CD1c-positive myeloid dendritic cell (primary cell): ENCODE results near the gene ARHGAP10.
A peak's percentile ranks its signal among the peaks of the same experiment; 100 is the strongest.

Source experiments
- DNase-seq: peaks from one replicate; pipeline ENCODE4 v3.0.0-alpha.2; 2016; ENCODE audit errors: extremely low spot score

The ARHGAP10 gene

GRCh38 chr4:147768113-147768512 lies 36.2 kb downstream of the ARHGAP10 start:
- peak; percentile 85 for DNase-seq

DNA sequence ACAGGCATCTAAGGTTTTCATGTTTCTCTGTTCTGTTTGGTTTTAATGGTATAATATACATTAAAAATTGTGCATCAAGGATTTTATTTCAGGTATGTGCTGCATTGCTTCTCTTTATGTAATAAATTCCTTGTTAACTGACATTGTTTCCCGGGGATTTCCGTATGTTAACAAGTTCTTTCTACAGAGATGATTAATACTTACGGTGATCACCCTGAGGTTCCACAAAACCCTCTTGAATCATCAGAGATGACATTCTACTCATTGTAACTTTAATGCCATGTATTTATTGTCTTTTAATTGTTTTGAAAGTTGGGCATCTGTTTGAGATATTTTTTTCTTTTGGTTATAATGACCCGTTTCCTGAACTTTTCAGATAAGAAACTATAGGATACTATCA lies 37.5 kb downstream of the ARHGAP10 start:
- DNase-seq, result no peak

DNA sequence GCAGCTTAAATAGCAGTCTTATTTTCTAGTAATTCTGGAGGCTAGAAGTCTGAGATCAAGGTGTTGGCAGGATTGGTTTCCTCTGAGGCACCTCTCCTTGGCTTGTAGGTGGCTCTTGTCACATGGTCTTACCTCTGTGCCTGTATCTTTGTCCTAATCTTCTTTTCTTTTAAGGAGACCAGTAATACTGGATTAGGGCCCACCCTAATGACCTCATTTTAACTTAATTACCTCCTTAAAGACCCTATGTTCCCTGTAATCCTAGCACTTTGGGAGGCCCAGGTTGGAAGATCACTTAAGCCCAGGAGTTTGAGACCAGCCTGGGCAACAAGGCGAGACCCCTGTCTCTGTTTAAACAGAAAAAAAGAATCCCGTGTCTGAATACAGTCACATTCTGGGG lies 38.9 kb downstream of the ARHGAP10 start:
- no peak for DNase-seq

DNA sequence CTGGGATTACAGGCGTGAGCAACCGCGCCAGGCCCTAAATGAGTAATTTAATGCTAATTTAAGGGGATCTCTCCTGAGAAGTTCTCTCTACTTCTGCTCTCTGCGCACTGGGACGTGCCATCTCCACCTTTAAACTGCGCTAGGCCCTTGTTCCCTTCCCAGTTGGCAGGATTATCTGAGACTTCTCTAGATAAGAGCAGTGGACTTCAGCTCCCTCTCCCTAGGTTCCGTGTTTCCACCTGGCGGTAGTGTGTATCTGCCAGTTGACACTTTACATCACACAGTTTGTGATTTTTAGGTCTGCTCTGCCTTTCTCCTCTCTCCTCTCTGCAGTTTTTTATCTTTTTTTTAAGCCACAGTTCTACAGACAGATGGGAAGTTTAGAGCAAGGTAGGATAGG lies 40.2 kb downstream of the ARHGAP10 start:
- DNase-seq, result no peak

- DNase-seq, result no peak
These were observed 40.6 kb downstream of the ARHGAP10 start for GRCh38 chr4:147772459-147772969.

DNA sequence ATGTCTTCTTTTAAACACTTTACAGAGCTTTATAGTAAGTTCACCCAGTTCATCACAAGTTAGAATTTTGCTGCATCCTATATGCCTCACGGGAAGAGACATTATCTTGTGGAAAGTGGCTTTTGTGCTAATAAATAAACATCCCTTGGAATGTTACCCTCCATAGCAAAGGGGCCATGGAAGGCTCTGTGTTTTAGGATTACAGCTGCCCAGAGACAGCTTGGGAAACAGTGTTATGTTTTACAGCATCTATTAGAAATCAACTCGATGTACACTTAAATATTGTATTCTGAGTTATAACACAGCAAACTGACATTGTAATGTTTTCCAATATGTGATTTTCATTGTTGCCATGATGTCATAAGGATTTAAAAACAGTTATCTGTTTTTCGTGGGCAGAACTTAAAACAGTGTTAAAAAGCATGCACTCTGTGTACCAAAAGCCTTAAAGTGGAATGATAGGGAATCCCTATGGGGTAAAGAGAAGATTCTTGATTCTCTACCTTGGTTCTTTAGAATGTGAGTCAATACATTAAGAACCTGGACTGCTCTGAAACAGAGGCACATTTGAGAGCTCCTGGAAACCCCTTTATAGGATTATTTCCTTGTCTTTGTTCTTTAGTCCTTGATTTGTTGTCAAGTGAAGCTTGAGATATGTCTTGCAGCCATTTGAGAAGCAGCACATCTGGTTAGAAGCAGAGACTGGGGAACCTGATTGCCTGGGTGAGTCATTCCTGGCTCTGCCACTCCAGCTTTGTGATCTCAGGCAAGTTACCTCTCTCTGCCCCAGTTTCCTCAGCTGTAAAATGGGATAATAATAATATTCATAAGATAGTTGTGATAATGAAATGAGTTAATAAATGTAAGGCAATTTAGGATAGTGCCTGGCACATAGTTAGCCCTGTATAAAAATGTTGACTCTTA lies 41.6 kb downstream of the ARHGAP10 start:
- no peak for DNase-seq

- no peak for DNase-seq
These were observed 44.8 kb downstream of the ARHGAP10 start for GRCh38 chr4:147776716-147777115.

- no peak for DNase-seq
These were observed 45.7 kb downstream of the ARHGAP10 start for GRCh38 chr4:147777456-147778091.

GRCh38 chr4:147778942-147779341 lies 47.1 kb downstream of the ARHGAP10 start:
- no peak for DNase-seq

- DNase-seq, result peak; percentile 52
These were observed 47.6 kb downstream of the ARHGAP10 start for GRCh38 chr4:147779451-147779850.

DNA sequence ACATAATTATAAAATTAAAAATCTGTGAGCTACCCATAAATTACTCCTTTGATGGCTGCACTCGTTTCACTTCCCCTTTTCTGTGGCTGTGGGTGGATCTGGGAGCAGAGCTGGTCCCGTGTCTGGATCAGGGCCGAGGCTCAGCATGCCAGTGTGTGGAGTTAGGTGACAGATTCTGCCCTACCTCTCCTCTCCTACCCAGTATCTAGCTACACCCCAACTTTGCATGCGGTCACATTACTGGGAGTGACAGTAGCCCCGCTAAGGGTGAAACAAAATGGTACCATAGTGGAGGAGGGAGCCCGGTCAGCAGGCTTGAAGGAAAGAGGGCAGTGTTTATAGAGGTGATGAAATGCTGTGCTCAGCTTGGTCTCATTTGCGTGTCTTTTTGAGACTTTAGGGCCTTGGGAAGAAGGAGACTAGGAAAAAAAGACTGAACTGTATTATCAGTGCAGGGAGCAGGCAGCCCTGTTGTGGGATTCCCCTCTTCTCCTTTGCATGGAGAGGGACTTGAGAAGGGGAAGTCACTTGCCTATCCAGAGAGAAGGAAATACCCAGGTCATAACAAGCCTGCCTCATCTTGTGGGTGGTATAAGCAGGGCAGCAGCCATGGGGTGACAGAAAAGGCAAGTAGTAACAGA lies 48.4 kb downstream of the ARHGAP10 start:
- DNase-seq, result peak; percentile 93

DNA sequence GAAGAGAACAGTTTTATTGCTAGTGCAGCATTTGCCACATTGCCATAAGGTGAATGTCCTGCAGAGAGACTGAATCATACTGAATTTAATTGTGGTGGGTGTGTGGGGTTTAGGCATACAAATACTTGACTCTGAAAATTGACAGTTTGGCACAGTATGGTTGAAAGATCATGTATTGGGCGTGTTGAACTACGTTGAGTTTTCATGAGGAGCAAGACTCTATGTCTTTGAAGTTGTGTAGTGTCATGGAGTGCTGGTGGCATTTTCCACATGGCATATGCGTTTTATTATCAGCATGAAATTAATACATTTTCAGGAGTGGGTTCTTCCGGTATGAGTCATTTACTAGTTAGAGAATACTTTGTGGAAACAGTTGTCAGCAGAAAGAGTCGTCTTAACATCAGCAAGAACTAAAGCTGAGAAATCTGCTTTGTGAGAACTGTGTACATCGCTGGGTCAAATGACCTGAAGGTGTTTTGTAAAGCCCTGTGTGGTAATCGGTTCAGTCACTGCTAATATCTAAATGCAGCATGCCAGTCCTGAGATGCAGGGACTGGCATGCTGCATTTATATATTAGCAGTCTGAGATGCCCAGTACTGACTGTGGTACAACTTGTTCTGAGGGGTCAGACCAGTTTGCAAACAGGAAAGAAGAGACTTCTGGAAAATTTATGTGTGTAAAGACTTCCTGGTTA lies 50.3 kb downstream of the ARHGAP10 start:
- peak; percentile 67 for DNase-seq

DNA sequence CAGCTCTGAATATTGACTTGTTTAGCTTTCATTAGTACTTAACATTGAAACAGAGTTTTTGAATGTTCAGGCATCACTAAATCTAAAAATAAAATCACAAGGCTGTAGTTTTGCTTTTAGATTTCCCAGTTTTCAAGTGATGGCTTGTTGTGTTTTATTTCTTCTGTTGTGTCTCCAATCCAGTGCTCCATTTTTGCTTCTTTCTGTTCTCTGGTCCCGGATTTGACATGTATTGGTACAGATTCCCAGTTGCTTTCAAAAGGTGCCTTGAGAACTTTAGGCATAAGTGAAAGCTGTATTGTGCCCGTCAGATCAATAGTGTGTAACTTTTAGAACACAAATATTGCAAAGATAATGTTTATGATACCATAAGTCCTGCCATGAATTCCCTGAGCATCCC lies 53.2 kb downstream of the ARHGAP10 start:
- no peak for DNase-seq

DNA sequence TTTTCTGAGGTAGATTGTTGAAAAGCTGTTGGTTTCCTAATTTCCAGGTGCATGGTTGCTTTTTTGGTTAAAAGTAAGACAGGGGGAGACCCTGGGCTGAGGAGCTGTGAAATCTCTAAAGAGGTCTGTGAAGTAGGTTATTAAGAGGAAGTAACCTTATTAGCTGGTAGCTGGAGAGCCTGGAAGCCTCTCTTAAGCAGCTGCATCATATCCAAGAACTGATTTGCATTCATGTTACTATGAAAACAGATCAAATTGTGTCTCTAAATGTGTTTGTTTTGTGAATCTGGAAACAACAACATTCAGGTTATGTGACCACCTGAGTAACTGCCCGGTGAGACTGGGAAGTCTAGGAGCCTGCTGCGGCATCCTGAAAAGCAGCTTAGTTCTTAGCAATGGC lies 54.1 kb downstream of the ARHGAP10 start:
- peak; percentile 61 for DNase-seq

DNA sequence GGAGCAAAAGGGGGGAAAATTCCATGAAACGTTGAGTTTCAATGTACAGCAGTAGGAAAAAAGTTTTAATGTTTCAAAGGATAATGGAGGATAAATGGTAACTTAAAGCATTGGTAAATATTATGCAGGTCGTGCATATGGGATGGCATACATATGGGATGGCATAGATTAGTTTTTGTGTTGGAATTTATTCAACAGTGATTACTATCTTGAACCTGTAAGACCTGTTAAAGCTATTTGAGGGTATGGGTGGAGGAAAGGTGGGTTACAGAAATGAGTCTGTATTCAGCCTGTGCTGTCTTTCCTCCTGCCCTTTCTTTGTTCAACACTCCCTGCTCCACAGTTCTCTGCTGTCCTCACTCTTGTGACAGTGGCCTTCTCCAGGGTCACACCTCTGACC lies 54.6 kb downstream of the ARHGAP10 start:
- no peak for DNase-seq

DNA sequence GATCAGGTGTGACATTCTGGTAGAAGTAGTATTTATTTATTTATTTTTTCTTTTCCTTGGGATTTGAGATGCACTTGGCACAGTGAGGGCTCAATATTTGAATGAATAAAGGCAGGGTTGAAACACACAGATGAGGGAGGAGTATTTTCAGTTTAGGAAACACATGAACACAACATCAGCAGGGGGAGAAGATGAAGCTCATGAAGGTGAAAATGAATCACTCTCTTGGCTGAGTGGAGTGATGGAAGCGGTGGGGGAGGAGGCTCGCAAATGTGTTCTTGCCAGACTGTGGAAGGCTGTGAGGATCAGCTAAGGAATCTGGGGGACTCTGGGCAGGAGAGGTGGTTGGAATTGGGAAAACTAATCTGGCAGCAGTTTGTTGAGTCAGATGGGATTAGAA lies 55.3 kb downstream of the ARHGAP10 start:
- DNase-seq, result no peak

- DNase-seq, result no peak
These were observed 56.9 kb downstream of the ARHGAP10 start for GRCh38 chr4:147788791-147789190.

- no peak for DNase-seq
These were observed 57.7 kb downstream of the ARHGAP10 start for GRCh38 chr4:147789596-147789995.

- no peak for DNase-seq
These were observed 58.5 kb downstream of the ARHGAP10 start for GRCh38 chr4:147790412-147790811.

GRCh38 chr4:147791341-147791740 lies 59.5 kb downstream of the ARHGAP10 start:
- no peak for DNase-seq

GRCh38 chr4:147791865-147792264 lies 60.0 kb downstream of the ARHGAP10 start:
- no peak for DNase-seq
